ENCODE results near the gene FRMD4A. TPM values are rescaled to one million over a fixed set of nuclear protein-coding genes. Genes with fewer than 3 reads are reported as not detected.

The FRMD4A gene
- total and polyA plus RNA-seq, 2 of the 4 experiments (the other 2 are of a cell fraction): 30.3 to 68.8 TPM

DNA sequence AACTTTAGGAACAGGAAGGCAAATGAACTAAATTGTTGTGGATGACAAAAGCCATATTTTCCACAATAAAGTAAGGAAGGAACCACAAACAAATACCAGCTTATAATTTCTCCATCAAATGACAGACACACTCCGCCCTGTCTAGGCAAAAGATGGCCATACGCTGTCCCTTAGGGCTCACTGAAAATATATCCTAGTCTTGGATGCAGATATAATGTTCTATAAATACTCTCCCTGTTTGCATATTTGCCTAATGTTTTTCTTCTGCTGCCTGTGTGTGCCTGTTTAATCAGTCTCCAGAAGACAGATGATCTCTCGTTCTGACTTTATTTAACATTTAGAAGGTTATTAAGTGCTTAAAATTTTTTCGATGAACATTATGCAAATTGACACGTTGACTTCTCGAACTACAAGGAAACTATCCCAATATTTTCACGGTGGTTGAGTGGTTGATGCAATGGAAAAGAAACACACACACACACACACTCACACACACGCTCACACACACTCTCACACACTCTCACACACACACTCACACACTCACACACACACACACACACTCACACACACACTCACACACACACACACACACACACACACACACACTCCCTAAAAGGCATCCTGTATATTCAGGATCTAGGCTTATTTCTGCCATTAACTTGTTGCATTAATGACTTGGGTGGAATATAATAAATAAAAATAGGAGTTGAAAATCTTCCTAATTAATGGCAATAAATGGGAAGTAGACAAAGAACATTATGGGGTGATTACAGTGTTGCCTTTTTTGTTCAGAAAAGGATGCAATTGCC is 446.9 kb downstream of the FRMD4A start (continued):
- TF ChIP-seq, protein P1, sequence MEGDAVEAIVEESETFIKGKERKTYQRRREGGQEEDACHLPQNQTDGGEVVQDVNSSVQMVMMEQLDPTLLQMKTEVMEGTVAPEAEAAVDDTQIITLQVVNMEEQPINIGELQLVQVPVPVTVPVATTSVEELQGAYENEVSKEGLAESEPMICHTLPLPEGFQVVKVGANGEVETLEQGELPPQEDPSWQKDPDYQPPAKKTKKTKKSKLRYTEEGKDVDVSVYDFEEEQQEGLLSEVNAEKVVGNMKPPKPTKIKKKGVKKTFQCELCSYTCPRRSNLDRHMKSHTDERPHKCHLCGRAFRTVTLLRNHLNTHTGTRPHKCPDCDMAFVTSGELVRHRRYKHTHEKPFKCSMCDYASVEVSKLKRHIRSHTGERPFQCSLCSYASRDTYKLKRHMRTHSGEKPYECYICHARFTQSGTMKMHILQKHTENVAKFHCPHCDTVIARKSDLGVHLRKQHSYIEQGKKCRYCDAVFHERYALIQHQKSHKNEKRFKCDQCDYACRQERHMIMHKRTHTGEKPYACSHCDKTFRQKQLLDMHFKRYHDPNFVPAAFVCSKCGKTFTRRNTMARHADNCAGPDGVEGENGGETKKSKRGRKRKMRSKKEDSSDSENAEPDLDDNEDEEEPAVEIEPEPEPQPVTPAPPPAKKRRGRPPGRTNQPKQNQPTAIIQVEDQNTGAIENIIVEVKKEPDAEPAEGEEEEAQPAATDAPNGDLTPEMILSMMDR (conservative IDR thresholded peaks at IDR 0.05; ENCODE audit: low read depth, low read length): no peak
- TF ChIP-seq CHD1 (IDR thresholded peaks at IDR 0.05; ENCODE audit: low read depth, low read length): no peak
- no peak for TF ChIP-seq RFX5 (IDR thresholded peaks at IDR 0.05; ENCODE audit: low read depth, low read length)

All from IMR-90 (cell line).